ENCODE measurements around the gene COBL.

Gene COBL

DNA sequence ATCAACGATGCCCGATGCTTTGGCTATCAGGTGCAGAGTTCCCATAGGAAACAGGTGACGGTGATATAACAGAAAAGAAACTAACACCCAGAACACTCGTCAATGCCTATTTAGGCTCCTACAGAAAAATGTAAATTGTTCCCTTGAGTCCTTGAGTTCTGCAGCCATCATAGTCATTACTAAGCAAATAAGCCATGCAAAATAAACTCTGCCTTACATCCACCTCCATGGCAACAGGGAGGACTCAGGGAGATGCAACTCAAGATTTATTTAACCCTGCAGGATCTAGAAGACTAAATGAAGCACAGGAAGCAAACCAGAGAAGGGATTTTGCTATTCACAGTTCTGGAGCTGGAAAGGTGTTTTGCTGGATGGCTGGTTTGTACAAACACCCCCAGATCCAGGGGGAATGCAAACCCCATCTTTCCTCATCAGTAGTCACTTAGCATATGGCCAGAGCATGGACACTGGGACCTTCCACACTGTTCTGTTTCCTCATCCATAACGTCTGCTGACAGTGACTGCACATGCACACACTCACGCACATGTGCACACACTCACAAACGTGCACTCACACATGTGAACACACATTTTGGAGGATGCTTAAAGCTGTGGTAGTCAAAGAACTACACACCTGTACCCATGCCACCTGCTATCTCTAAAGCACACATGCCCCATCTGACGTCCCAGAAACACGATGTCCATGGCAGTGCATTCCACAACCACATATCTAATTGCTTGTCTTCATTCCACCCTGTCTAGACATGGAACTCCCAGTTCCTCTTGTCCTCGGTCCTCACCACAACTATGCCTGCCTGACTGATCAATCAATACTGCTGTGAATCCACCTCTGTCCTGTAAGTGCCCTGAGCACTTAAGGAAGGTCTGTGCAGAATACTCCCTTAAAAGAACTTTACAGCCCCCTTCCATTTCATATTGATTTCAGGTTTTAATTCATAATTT, 178.2 kb downstream of the COBL start:
- TF ChIP-seq EGR1 (IDR thresholded peaks at IDR 0.05) (no peak), FOXM1 (IDR thresholded peaks at IDR 0.05; ENCODE audit: borderline replicate concordance, low read depth) (no peak), TCF12 (IDR thresholded peaks at IDR 0.05; ENCODE audit: low read depth) (no peak), TEAD4 (IDR thresholded peaks at IDR 0.05) (no peak), EP300 (IDR thresholded peaks at IDR 0.05; ENCODE audit: borderline replicate concordance) (no peak), RAD21 (IDR thresholded peaks at IDR 0.05; ENCODE audit: low read depth) (no peak), CREB1 (IDR thresholded peaks at IDR 0.05; ENCODE audit: low read depth) (no peak), REST (IDR thresholded peaks at IDR 0.05; ENCODE audit: low read depth) (no peak), NFIC (IDR thresholded peaks at IDR 0.05) (no peak), TAF1 (IDR thresholded peaks at IDR 0.05; ENCODE audit: low read depth) (no peak), CEBPB (IDR thresholded peaks at IDR 0.05) (no peak), ZBTB7A (IDR thresholded peaks at IDR 0.05; ENCODE audit: low read depth) (no peak), YY1 (IDR thresholded peaks at IDR 0.05; ENCODE audit: low read depth) (no peak)
- TF ChIP-seq, protein P1, sequence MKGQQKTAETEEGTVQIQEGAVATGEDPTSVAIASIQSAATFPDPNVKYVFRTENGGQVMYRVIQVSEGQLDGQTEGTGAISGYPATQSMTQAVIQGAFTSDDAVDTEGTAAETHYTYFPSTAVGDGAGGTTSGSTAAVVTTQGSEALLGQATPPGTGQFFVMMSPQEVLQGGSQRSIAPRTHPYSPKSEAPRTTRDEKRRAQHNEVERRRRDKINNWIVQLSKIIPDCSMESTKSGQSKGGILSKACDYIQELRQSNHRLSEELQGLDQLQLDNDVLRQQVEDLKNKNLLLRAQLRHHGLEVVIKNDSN (IDR thresholded peaks at IDR 0.05), result no peak
- TF ChIP-seq, protein P2, sequence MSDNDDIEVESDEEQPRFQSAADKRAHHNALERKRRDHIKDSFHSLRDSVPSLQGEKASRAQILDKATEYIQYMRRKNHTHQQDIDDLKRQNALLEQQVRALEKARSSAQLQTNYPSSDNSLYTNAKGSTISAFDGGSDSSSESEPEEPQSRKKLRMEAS (IDR thresholded peaks at IDR 0.05), result no peak

DNA sequence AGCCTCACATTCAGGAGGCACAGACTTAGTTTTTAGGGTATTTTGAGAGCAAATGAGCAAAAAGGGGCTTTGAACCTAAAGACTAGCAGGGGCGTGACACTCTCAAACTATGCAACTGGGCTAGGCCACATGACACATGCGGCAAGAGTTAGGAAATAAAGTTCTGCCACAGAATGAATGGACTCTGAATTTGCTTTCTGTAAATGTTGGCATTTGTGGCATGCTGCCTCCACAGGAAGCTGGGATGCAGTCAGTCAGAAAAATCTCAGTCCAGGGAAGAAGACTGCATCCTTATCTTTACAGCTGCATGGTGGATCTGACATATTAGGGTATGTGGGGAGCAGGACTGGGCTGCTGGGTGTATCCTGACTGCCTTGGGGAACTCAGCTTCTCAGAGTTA, 181.0 kb downstream of the COBL start:
- no peak for TF ChIP-seq REST (IDR thresholded peaks at IDR 0.05; ENCODE audit: low read depth)
- TF ChIP-seq CEBPB (IDR thresholded peaks at IDR 0.05), result no peak
- TF ChIP-seq RAD21 (IDR thresholded peaks at IDR 0.05; ENCODE audit: low read depth), result no peak
- no peak for TF ChIP-seq TEAD4 (IDR thresholded peaks at IDR 0.05)
- TF ChIP-seq, protein P2 (IDR thresholded peaks at IDR 0.05), result no peak
- TF ChIP-seq, protein P1 (IDR thresholded peaks at IDR 0.05), result no peak
- no peak for TF ChIP-seq CREB1 (IDR thresholded peaks at IDR 0.05; ENCODE audit: low read depth)
- TF ChIP-seq EGR1 (IDR thresholded peaks at IDR 0.05), result no peak
- TF ChIP-seq NFIC (IDR thresholded peaks at IDR 0.05), result no peak
- no peak for TF ChIP-seq ZBTB7A (IDR thresholded peaks at IDR 0.05; ENCODE audit: low read depth)
- no peak for TF ChIP-seq TAF1 (IDR thresholded peaks at IDR 0.05; ENCODE audit: low read depth)
- TF ChIP-seq YY1 (IDR thresholded peaks at IDR 0.05; ENCODE audit: low read depth), result no peak
- TF ChIP-seq TCF12 (IDR thresholded peaks at IDR 0.05; ENCODE audit: low read depth), result no peak
- TF ChIP-seq FOXM1 (IDR thresholded peaks at IDR 0.05; ENCODE audit: borderline replicate concordance, low read depth), result no peak
- TF ChIP-seq EP300 (IDR thresholded peaks at IDR 0.05; ENCODE audit: borderline replicate concordance), result no peak

DNA sequence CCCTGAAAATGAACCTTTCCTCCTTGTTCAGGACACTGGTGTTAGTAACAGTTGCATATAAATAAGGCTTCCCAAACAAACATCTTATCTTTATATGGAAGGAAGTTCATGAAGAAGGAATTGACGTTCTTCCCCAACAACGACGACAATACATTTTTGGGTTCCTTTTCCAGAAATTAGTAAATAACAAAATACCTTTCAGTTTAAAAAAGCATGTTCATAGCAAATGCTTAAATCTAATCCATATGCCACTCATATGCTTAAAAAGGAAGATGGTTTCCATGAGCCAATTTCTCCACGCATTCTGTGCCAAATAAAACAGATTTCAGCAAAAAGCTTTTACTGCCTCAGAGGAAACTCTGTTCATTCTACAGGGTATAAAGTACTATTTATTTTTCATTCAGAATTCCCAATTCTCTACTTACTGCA, 182.6 kb downstream of the COBL start:
- TF ChIP-seq, protein P1 (IDR thresholded peaks at IDR 0.05), result no peak
- no peak for TF ChIP-seq NFIC (IDR thresholded peaks at IDR 0.05)
- TF ChIP-seq CREB1 (IDR thresholded peaks at IDR 0.05; ENCODE audit: low read depth), result no peak
- TF ChIP-seq ZBTB7A (IDR thresholded peaks at IDR 0.05; ENCODE audit: low read depth), result no peak
- TF ChIP-seq FOXM1 (IDR thresholded peaks at IDR 0.05; ENCODE audit: borderline replicate concordance, low read depth), result no peak
- TF ChIP-seq EGR1 (IDR thresholded peaks at IDR 0.05), result no peak
- no peak for TF ChIP-seq REST (IDR thresholded peaks at IDR 0.05; ENCODE audit: low read depth)
- TF ChIP-seq TEAD4 (IDR thresholded peaks at IDR 0.05), result no peak
